Common myeloid progenitor, CD34-positive (primary cell): ENCODE results near the gene PDLIM3.
A peak's percentile ranks its signal among the peaks of the same experiment; 100 is the strongest.

Source experiments
- CTCF ChIA-PET: fragments of 350-600 bp; sonication (Branson Sonifier 250); formaldehyde crosslinking; loops from one replicate; lab custom pipeline; 2021; ENCODE audit warnings: antibody characterized with exemption; lab: Charles Lee
- POLR2A ChIA-PET: fragments of 350-600 bp; sonication (Branson Sonifier 250); formaldehyde crosslinking; loops from one replicate; lab custom pipeline; 2021; ENCODE audit warnings: antibody characterized with exemption; lab: Charles Lee
- DNase-seq, 3 donors: peaks; one replicate each; pipeline versions ENCODE4 v3.0.0 to v3.0.0-alpha.2; 2013
- H3K27ac ChIP-seq, 2 experiments: 1 replicate in 1 of 2; 2 replicates in 1 of 2; pipeline ENCODE4 v1.7.0; 2013; ENCODE audit warnings: inconsistent platforms in 2 of 2, low read length in 2 of 2, mild to moderate bottlenecking in 2 of 2, low read depth in 1 of 2, moderate library complexity in 1 of 2; ENCODE audit not compliant: severe bottlenecking in 2 of 2, insufficient read depth in 1 of 2, poor library complexity in 1 of 2
- H3K27me3 ChIP-seq, 5 experiments: replicated peaks in 2 of 5; 1 replicate in 3 of 5; 2 replicates in 2 of 5; pipeline versions ENCODE4 v1.6.1 to v1.7.0; 2013; ENCODE audit warnings: low read length in 4 of 5, mild to moderate bottlenecking in 2 of 5, moderate library complexity in 2 of 5, inconsistent platforms in 1 of 5; ENCODE audit not compliant: insufficient read depth in 5 of 5, control insufficient read depth in 4 of 5
- H3K36me3 ChIP-seq, 4 experiments: 1 replicate in 2 of 4; 2 replicates in 2 of 4; pipeline versions ENCODE4 v1.6.1 to v1.7.0; 2013; ENCODE audit warnings: low read length in 3 of 4, control low read depth in 1 of 4, mild to moderate bottlenecking in 1 of 4; ENCODE audit not compliant: control insufficient read depth in 4 of 4, insufficient read depth in 4 of 4
- H3K4me1 ChIP-seq, 4 experiments: 1 replicate in 3 of 4; 2 replicates in 1 of 4; pipeline versions ENCODE4 v1.6.1 to v1.7.1; 2013; ENCODE audit warnings: low read length in 3 of 4, mild to moderate bottlenecking in 3 of 4, control low read depth in 1 of 4, inconsistent platforms in 1 of 4, moderate library complexity in 1 of 4; ENCODE audit not compliant: control insufficient read depth in 4 of 4, insufficient read depth in 4 of 4; ENCODE audit errors: control extremely low read depth in 1 of 4
- H3K4me3 ChIP-seq, 7 experiments: 1 replicate in 4 of 7; 2 replicates in 3 of 7; pipeline versions ENCODE4 v1.5.1 to v1.7.0; 2013; ENCODE audit warnings: mild to moderate bottlenecking in 7 of 7, low read length in 6 of 7, moderate library complexity in 6 of 7, inconsistent platforms in 2 of 7, low read depth in 2 of 7, control low read depth in 1 of 7; ENCODE audit not compliant: insufficient read depth in 4 of 7, control insufficient read depth in 1 of 7; ENCODE audit errors: extremely low read depth in 1 of 7
- H3K9me3 ChIP-seq, 5 experiments: 1 replicate in 4 of 5; 2 replicates in 1 of 5; pipeline versions ENCODE4 v1.6.1 to v1.7.1; 2013; ENCODE audit warnings: low read length in 4 of 5, mild to moderate bottlenecking in 2 of 5, inconsistent platforms in 1 of 5, low read depth in 1 of 5, moderate library complexity in 1 of 5; ENCODE audit not compliant: control insufficient read depth in 4 of 5, insufficient read depth in 2 of 5; ENCODE audit errors: control extremely low read depth in 1 of 5
- WGBS: methylation state at CpG from one replicate; pipeline ENCODE4 v1.1.5; 2013; ENCODE audit not compliant: insufficient coverage; 5-methylcytosine and 5-hydroxymethylcytosine counted together

Gene PDLIM3

GRCh38 chr4:185542626-185543315 is 7.5 kb upstream of the PDLIM3 start:
- CTCF ChIA-PET, result interaction anchor here (0.9 to 1.6 kb wide), 2 partner anchors 13 to 57 kb away, joined by 3 to 4 read pairs; no protein-coding TSS in a partner anchor

DNA sequence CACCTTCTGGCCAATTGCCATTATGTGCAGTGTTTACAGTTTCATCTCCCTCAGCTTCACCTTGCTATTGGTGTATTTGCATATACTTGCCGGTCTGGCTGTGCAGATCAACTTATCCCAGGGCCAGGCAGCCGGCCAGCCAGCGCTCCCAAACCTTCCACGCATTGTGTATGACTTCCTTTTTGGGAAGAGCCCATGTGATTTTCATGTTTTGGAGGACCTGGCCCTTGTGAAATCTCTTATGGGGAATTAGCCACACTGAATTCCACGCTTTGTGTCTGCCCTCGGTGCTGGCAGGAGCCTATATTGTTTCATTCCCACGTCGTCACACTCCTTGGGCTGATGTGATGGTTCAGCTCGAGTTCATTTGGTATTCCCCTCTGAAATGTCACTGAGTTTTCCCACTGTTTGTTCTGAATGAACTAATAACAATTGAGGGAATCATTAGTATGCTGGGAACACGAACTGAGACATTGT is 6.0 kb upstream of the PDLIM3 start:
- 66% methylated on average over 10 of the region's 10 CpGs for WGBS
- Histone ChIP-seq H3K27ac (no peak overlapping the region), H3K36me3 (no peaks in the 10 kb centered on the region), H3K4me1 (no peaks in the 10 kb centered on the region), H3K27me3 (peaks cover 9 to 94% (median 44%) of the 10 kb centered on the region in 5 experiments), H3K9me3 (peaks cover 0 to 3% (median 0%) of the 10 kb centered on the region in 5 experiments), H3K4me3 (no peak overlapping the region)
- CTCF ChIA-PET, result interaction anchor here (1.6 kb wide), 1 partner anchor 11 kb away, joined by 4 read pairs; no protein-coding TSS in a partner anchor
- no peak for DNase-seq
- POLR2A ChIA-PET, result no interaction called here

More at GRCh38 chr4:185542626-185543315, 7.5 kb upstream of the PDLIM3 start:
- H3K36me3 ChIP-seq, result no peaks in the 10 kb centered on the region
- H3K4me1 ChIP-seq, result no peaks in the 10 kb centered on the region
- H3K27me3 ChIP-seq, result peaks cover 9 to 89% (median 42%) of the 10 kb centered on the region in 5 experiments
- DNase-seq, result no peak
- H3K9me3 ChIP-seq, result peaks cover 0 to 3% (median 0%) of the 10 kb centered on the region in 5 experiments
- H3K27ac ChIP-seq, result no peak overlapping the region
- no peak overlapping the region for H3K4me3 ChIP-seq
- POLR2A ChIA-PET, result no interaction called here
- WGBS, result 89% methylated on average over 10 of the region's 14 CpGs

- Histone ChIP-seq H3K4me3 (no peak overlapping the region), H3K27ac (no peak overlapping the region), H3K27me3 (peaks cover 9 to 94% (median 47%) of the 10 kb centered on the region in 5 experiments), H3K36me3 (no peaks in the 10 kb centered on the region), H3K9me3 (peaks cover 0 to 3% (median 0%) of the 10 kb centered on the region in 5 experiments), H3K4me1 (peaks cover 0 to under 1% (median 0%) of the 10 kb centered on the region in 4 experiments)
- WGBS, result no CpG with 5 or more reads among the region's 3 CpGs
- DNase-seq, result no peak
- ChIA-PET CTCF (interaction anchor here (0.5 to 1.6 kb wide), 2 partner anchors 11 to 359 kb away, joined by 3 to 4 read pairs; no protein-coding TSS in a partner anchor), POLR2A (no interaction called here)
These were observed 5.3 kb upstream of the PDLIM3 start for GRCh38 chr4:185540487-185541120.

GRCh38 chr4:185540040-185540439 is 4.7 kb upstream of the PDLIM3 start:
- H3K27me3 ChIP-seq, result peaks cover 9 to 94% (median 42%) of the 10 kb centered on the region in 5 experiments
- H3K4me3 ChIP-seq, result no peak overlapping the region
- ChIA-PET POLR2A (no interaction called here), CTCF (interaction anchor here (0.5 kb wide), 1 partner anchor 359 kb away, joined by 3 read pairs; no protein-coding TSS in a partner anchor)
- H3K4me1 ChIP-seq, result peaks cover 0 to 5% (median 2%) of the 10 kb centered on the region in 4 experiments
- H3K36me3 ChIP-seq, result no peaks in the 10 kb centered on the region
- peaks cover 0 to 3% (median 0%) of the 10 kb centered on the region in 5 experiments for H3K9me3 ChIP-seq
- DNase-seq, result no peak
- no peak overlapping the region for H3K27ac ChIP-seq
- 66% methylated on average over 8 of the region's 8 CpGs for WGBS

DNA sequence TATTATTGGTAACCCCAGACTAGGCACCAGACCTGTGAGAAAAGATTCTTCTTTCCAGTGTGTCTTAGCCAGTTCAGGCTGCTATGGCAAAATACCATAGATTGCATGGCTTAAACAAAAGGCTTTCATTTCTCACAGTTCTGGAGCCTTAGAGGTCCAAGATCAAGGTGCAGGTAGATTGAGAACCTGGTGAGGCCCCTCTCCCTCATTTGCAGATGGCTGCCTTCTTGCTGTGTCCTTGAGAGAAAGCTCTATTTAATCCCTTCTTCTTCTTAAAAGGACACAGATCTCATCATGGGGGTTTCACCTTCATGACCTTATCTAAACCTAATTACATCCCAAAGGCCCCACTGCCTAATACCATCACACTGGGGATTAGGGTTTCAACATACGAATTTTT is 3.5 kb upstream of the PDLIM3 start:
- no peak overlapping the region for H3K4me3 ChIP-seq
- H3K9me3 ChIP-seq, result no peaks in the 10 kb centered on the region
- no peaks in the 10 kb centered on the region for H3K36me3 ChIP-seq
- ChIA-PET POLR2A (no interaction called here), CTCF (no interaction called here)
- no CpG with 5 or more reads among the region's 1 CpG for WGBS
- DNase-seq, result no peak
- peaks cover 14 to 94% (median 39%) of the 10 kb centered on the region in 5 experiments for H3K27me3 ChIP-seq
- no peak overlapping the region for H3K27ac ChIP-seq
- peaks cover 0 to 11% (median 4%) of the 10 kb centered on the region in 4 experiments for H3K4me1 ChIP-seq

DNA sequence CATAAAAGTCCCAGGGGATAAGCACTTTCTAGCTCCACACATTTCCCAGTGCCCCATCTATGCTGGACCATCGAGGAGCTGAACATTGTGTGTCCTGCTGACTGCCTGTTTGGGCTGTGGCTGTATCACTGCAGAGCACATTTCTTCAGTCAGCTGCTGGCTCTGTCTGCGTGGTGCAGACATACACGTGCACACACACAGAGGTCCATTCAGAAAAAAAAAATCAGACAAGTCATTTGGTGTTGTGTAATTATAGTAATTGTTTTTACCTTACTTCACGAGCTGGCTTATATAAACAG is 1.1 kb upstream of the PDLIM3 start:
- CTCF ChIA-PET, result no interaction called here

More for the DNA sequence above, 1.1 kb upstream of the PDLIM3 start:
- peak in 2 of 3 donors; percentile 30 to 37 for DNase-seq
- POLR2A ChIA-PET, result interaction anchor here (0.6 kb wide), 1 partner anchor 1515 kb away, joined by 3 read pairs; no protein-coding TSS in a partner anchor
- no peak overlapping the region for H3K4me3 ChIP-seq
- no peaks in the 10 kb centered on the region for H3K36me3 ChIP-seq
- no peak overlapping the region for H3K27ac ChIP-seq
- peaks cover 0 to 11% (median 4%) of the 10 kb centered on the region in 4 experiments for H3K4me1 ChIP-seq
- no peaks in the 10 kb centered on the region for H3K9me3 ChIP-seq
- peaks cover 14 to 94% (median 40%) of the 10 kb centered on the region in 5 experiments for H3K27me3 ChIP-seq
- WGBS, result 33% methylated on average over 1 of the region's 4 CpGs
